IPS DF 6.9 (cell line): ENCODE measurements around the gene PSG7.
"Not testable (repeated sequence)": the region's sequence is repeated elsewhere in the genome, so short reads cannot be mapped to it uniquely, and the experiment has no call there.

ENCODE experiments used
- DNase-seq: peaks from one replicate; pipeline ENCODE4 v3.0.0-alpha.2; 2013; ENCODE audit warnings: low read depth, low spot score
- H3K27ac ChIP-seq: one replicate; pipeline ENCODE4 v1.5.1; 2013; ENCODE audit warnings: low read length, control low read depth
- H3K27me3 ChIP-seq: 2 replicates; pipeline ENCODE4 v1.6.1; 2013; ENCODE audit warnings: mild to moderate bottlenecking, low read length; ENCODE audit not compliant: control insufficient read depth, insufficient read depth
- H3K36me3 ChIP-seq: 2 replicates; pipeline ENCODE4 v1.6.1; 2013; ENCODE audit warnings: low read length; ENCODE audit not compliant: control insufficient read depth, insufficient read depth
- H3K4me1 ChIP-seq: 2 replicates; pipeline ENCODE4 v1.6.1; 2013; ENCODE audit warnings: low read length; ENCODE audit not compliant: control insufficient read depth, insufficient read depth
- H3K4me3 ChIP-seq: 2 replicates; pipeline ENCODE4 v1.5.1; 2013; ENCODE audit warnings: mild to moderate bottlenecking, low read length
- H3K9me3 ChIP-seq: 2 replicates; pipeline ENCODE4 v1.6.1; 2013; ENCODE audit warnings: low read length, inconsistent platforms; ENCODE audit not compliant: control insufficient read depth, insufficient read depth
- WGBS: extraction: QIAGEN DNeasy Blood & Tissue Kit; methylation state at CpG from one replicate; pipeline ENCODE4 v1.1.7; 2013; ENCODE audit warnings: mixed read lengths, missing lambda C conversion rate; ENCODE audit not compliant: insufficient read length, insufficient coverage; 5-methylcytosine and 5-hydroxymethylcytosine counted together

The PSG7 gene

DNA sequence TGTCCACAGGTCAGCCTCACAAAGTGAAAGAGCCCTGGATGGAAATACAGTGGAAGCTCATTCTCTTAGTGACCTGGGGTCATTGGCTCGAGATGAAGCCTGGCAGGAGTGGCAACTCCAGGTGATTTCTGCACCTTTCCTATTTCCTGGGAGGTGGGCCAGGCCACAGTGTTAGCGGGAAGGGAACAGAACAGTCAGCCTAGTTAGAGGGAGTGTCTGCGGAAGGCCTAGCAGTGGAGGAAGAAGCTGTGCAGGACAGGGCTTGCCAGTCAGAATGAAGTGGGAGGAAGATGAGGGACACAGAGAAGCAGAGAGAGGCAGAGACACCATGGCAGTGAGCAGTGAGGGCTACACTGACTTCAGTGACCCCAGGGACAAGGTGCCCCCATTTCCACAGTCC, 3.6 kb downstream of the PSG7 start:
- WGBS = no CpG with 5 or more reads among the region's 3 CpGs
- not testable (repeated sequence) for H3K27ac ChIP-seq, H3K4me3 ChIP-seq, H3K36me3 ChIP-seq, H3K27me3 ChIP-seq, DNase-seq, H3K9me3 ChIP-seq, H3K4me1 ChIP-seq

DNA sequence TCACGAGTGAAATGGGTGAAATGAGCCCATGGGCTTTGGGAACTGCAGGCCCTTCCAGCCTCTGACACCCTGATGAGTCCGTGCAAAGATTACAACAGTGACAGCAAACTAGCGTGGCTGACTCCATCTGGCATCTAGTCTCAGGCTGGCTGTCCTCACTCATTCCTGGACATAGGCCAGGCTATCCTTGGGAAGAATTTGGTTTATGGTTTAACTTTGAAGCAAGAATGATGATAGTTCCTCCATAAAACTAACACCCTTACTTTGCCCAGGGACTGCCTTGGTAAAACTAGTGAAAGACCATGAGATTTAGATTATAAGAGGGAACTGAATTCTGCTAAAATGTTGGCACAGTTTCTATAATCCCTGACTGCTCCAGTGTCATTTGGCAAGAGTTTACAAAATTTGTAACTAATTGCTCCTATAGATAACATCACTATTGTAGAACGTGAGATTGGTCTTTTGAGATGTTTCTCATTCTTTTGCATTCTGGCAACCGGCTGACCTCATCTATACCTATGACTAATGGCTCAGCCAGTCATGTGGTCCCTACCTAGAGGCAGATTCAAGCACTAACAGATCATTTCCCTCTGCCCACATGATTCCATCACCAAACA, 4.4 kb downstream of the PSG7 start:
- not testable (repeated sequence) for H3K9me3 ChIP-seq, DNase-seq, H3K27ac ChIP-seq, H3K27me3 ChIP-seq, H3K4me1 ChIP-seq, H3K36me3 ChIP-seq, H3K4me3 ChIP-seq
- WGBS = no CpG with 5 or more reads among the region's 5 CpGs

DNA sequence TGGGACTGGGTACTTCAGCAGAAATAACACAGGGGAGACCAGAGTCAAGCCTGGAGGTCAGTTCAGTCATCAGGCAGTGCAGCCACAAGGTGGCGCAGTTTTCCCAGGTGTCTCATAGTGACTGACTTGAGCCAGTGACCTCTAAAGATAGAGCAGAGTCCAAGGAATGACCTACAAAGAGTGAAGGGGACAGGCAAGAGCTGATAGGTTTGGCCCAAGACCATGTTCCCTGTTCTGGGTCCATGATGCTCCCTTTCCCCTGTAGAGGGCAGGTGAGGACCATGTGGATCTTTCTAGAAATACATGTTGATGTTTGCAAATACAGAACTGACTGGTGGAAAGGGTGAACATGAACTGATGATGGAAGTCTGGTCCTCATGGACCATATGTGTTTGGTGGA, 6.8 kb downstream of the PSG7 start:
- not testable (repeated sequence) for H3K27me3 ChIP-seq, H3K9me3 ChIP-seq, H3K27ac ChIP-seq, H3K36me3 ChIP-seq, H3K4me3 ChIP-seq, DNase-seq, H3K4me1 ChIP-seq
- no CpG with 5 or more reads among the region's 1 CpG for WGBS

DNA sequence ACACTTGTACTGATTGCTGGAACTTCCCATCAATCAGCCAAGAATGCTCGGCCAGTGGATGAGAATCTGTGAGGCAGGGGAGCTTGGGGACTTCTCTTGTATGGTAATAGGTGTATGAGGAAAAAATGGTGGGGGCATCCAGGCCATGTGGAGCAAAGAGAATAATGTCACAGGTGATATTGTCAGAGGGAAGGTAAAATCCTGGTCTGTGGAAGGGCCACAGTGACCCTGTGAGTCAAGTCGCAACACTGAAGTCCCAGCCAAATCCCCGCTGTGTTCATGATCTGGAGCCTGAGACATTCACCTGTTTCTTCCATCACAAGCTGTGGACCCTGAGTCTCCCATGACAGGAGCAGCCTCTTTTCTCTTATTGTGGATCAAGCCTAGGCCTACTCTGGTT, 8.1 kb downstream of the PSG7 start:
- Histone ChIP-seq H3K27me3 (no peaks in the 10 kb centered on the region), H3K4me3 (no peak overlapping the region), H3K36me3 (no peaks in the 10 kb centered on the region), H3K4me1 (no peaks in the 10 kb centered on the region), H3K27ac (no peak overlapping the region), H3K9me3 (peaks cover 3% of the 10 kb centered on the region)
- no peak for DNase-seq
- WGBS = no CpG with 5 or more reads among the region's 3 CpGs

DNA sequence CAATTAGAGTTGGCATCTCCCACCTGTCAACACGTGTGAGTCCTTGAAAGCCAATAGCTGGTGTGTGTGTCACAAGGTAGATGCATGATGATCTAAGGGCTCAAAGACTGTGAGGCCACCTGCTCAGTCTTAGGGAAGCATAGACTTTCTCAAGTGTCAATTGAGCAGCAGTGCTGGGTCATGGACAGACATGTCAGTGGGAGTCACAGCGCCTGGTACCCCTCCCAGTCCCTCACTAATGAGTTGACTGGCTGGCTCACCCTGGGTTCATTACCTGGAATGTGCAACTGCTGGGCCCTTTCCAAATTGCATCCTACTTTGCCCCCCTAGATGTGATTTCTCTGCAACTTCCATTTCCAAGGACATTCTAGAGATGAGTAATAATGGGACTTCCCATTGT, 10.2 kb downstream of the PSG7 start:
- DNase-seq = no peak
- no peaks in the 10 kb centered on the region for H3K36me3 ChIP-seq
- no peaks in the 10 kb centered on the region for H3K27me3 ChIP-seq
- no peak overlapping the region for H3K27ac ChIP-seq
- no peaks in the 10 kb centered on the region for H3K4me1 ChIP-seq
- WGBS = no CpG with 5 or more reads among the region's 2 CpGs
- H3K9me3 ChIP-seq = peaks cover 4% of the 10 kb centered on the region
- H3K4me3 ChIP-seq = no peak overlapping the region

DNA sequence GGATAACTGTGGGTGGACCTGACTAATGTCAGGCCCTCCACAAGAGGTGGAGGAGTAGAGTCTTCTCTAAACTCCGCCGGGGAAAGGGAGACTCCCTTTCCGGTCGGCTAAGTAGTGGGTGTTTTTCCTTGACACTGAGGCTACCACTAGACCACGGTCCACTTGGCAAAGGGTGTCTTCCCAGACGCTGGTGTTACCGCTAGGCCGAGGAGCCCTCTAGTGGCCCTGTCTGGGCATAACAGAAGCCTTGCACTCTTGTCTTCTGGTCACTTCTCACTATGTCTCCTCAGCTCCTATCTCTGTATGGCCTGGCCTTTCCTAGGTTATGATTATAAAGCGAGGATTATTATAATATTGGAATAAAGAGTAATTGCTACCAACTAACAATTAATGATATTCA, 13.9 kb downstream of the PSG7 start:
- not testable (repeated sequence) for H3K27ac ChIP-seq, H3K4me1 ChIP-seq, H3K9me3 ChIP-seq, H3K4me3 ChIP-seq, H3K36me3 ChIP-seq, H3K27me3 ChIP-seq
- DNase-seq = peak; percentile 4
- no CpG with 5 or more reads among the region's 9 CpGs for WGBS

DNA sequence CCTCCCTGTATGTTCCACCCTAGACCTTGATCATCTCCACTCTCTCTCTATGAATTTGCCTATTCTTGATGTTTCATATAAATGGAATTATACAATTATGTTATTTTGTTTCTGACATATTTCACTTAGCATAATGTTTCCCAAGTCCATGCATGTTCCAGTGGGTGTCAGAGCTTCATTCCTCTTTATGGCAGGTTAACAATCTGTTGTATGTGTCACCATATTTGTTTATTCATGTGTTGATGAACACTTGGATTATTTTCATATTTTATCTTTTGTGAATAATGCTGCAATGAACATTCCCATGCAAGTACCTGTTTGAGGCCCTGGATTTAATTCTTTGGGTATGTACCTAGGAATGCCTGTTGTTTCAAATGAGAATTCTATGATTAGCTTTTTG, 16.0 kb downstream of the PSG7 start:
- not testable (repeated sequence) for H3K4me1 ChIP-seq, H3K4me3 ChIP-seq, DNase-seq, H3K27me3 ChIP-seq, H3K36me3 ChIP-seq, H3K27ac ChIP-seq, H3K9me3 ChIP-seq

DNA sequence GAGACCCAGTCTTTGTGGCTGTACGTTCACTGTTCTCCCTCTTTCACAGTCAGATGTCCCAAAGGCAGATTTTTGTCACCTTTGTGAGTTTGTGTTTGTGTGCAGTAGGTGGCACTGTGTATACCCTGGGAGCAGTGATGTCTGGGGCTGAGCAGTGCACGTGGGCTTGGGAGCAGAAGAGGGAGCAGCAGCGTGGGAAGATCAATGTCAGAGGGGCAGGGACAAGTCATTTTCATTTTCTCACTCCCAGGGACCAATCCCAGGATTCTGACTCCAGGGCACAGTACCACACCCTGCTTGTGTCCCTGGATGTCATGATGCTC, 17.3 kb downstream of the PSG7 start:
- Histone ChIP-seq H3K27ac (no peak overlapping the region), H3K4me1 (no peaks in the 10 kb centered on the region), H3K9me3 (peaks cover 6% of the 10 kb centered on the region), H3K4me3 (no peak overlapping the region), H3K36me3 (no peaks in the 10 kb centered on the region), H3K27me3 (no peaks in the 10 kb centered on the region)
- DNase-seq = no peak
- WGBS = no CpG with 5 or more reads among the region's 3 CpGs

DNA sequence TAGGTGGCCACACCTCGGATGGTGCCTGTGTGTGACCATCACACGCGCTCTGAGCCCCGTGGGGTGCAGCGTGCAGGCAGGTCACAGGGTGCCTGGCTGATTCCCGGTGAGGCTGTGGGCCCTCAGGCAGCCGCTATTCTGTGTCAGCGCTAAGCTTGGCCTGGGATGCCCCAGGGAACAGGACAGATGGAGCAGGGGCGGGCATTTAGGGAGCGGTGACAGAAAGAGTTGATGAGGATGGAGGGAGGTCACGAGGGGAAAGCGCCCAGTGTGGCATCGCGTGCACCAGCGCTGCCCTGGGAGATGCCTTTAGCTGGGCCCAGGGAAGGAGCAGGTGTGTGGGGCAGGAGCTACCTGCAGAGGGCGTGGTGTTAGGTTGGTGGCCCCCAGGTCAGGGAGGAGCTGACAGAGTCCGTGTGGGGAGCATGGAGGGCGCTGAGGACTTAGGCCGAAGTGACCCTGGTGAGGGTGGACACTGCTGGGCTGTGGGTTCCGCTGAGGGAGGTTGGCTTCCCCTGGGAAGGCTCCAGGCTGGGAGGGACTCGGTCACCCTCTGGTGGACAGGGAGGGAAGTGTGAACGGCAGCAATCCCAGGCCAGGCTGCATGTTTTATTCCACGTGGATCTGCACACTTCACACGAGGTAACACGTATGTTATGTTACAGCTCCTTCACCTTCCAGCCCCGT, 17.8 kb downstream of the PSG7 start:
- WGBS = no CpG with 5 or more reads among the region's 26 CpGs
- H3K4me1 ChIP-seq, H3K27me3 ChIP-seq, H3K27ac ChIP-seq, H3K9me3 ChIP-seq, H3K36me3 ChIP-seq, H3K4me3 ChIP-seq, DNase-seq: not testable (repeated sequence)

DNA sequence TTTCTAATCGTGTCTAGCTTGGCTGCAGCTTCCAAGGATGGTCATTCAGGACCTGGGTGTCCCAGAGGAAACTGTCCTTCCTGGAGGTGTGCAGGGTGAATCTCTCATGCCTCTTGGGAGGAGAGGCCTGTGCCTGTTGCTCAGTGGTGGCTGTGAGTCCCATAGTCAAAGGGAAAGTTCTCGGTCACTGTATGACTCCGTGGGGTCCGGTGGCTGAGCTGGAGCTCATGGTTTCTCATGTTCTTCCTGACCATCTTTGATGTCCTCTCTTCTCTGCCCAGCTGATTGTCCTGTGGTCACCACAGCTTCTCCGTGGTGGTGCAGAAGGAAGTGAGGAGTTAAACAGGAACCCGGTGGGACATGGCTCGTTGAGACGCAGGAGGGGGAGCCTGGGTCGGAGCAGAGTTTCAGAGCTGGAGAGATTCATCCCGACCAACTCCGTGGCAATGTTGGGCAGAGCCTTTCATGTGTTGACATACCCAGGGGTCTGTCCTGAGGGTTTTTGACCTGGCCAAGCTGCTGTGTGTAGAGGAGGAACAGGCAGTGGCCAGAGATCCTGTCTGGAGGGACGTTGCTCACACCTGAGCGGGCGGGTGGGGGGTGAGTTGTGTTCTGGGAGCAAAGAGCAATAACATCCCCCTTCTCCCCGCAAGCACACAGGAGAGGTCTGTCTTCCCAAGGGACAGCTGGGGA, 18.5 kb downstream of the PSG7 start:
- not testable (repeated sequence) for H3K9me3 ChIP-seq, H3K27ac ChIP-seq, H3K27me3 ChIP-seq, H3K36me3 ChIP-seq, DNase-seq, H3K4me1 ChIP-seq, H3K4me3 ChIP-seq
- WGBS = no CpG with 5 or more reads among the region's 15 CpGs

DNA sequence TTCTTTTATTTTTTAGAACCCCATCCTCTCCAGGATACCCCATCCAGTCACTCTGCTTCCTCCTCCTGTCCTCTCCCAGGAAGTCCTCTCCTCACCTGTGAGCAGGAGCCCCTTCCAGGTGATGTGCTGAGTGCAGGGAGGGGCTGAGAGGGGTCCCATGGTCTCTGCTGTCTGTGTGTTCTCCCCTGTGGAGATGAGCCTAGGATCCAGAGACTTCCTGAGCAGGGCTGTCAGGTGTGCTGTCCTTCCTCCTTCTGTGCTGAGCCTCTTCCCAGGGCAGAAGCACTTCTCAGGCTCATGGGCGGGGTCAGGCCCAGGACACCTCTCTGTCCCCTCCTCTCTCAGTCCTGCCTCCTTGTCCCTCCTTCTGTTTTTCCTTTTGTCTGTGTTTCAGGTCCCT, 19.4 kb downstream of the PSG7 start, which contains the start of gene PSG6:
Gene PSG6 (minus strand): TSS at position 261 of the 400 bp plus-strand sequence. CDS start 102 bp downstream, at position 159.
- not testable (repeated sequence) for H3K9me3 ChIP-seq, H3K27ac ChIP-seq, H3K4me1 ChIP-seq, H3K4me3 ChIP-seq, H3K36me3 ChIP-seq, DNase-seq, H3K27me3 ChIP-seq
- WGBS = no CpG with 5 or more reads among the region's 1 CpG
